Activated CD4-positive, alpha-beta memory T cell treated with anti-CD3 and anti-CD28 coated beads, Interleukin-2, amount 10 ng/mL, durations not matched to agents 7 days and 5 days (primary cell): ENCODE data around the gene CAPZB. TPM values are rescaled to one million over a fixed set of nuclear protein-coding genes. Genes with fewer than 3 reads are reported as not detected.

Experiments
- CTCF ChIA-PET: fragments of 350-600 bp; sonication (Branson Sonifier 250); formaldehyde crosslinking; loops from one replicate; lab custom pipeline; 2021; ENCODE audit warnings: antibody characterized with exemption, inconsistent platforms; lab: Charles Lee
- POLR2A ChIA-PET: fragments of 350-600 bp; sonication (Branson Sonifier 250); formaldehyde crosslinking; loops from one replicate; lab custom pipeline; 2021; ENCODE audit warnings: antibody characterized with exemption; lab: Charles Lee
- DNase-seq: peaks from one replicate; pipeline ENCODE4 v3.0.0-alpha.2; 2020
- H3K27ac Mint-ChIP-seq: one replicate; pipeline ENCODE4 v1.8.0; 2021; ENCODE audit warnings: mild to moderate bottlenecking, mixed read lengths
- H3K27me3 Mint-ChIP-seq: one replicate; pipeline ENCODE4 v1.8.0; 2021; ENCODE audit warnings: mixed read lengths
- H3K36me3 Mint-ChIP-seq: one replicate; pipeline ENCODE4 v1.8.0; 2021; ENCODE audit warnings: low read depth, mixed read lengths
- H3K4me1 Mint-ChIP-seq: one replicate; pipeline ENCODE4 v1.8.0; 2021; ENCODE audit warnings: mixed read lengths
- H3K4me3 Mint-ChIP-seq: one replicate; pipeline ENCODE4 v1.8.0; 2021; ENCODE audit warnings: mild to moderate bottlenecking, mixed read lengths
- H3K9me3 Mint-ChIP-seq: one replicate; pipeline ENCODE4 v1.8.0; 2021; ENCODE audit warnings: mixed read lengths
- total RNA-seq, 2 experiments: library from RNA; stranded (reverse); gene quantifications; one replicate each; pipeline ENCODE4 v1.2.3, GENCODE V29; 2021

Gene CAPZB
- total RNA-seq, 2 experiments from 2014 or later = 537 to 565 TPM

GRCh38 chr1:19324665-19324990 lies 160.7 kb downstream of the CAPZB start:
- CTCF ChIA-PET = no interaction called here
- H3K27me3 Mint-ChIP-seq = no peaks in the 10 kb centered on the region
- no peak overlapping the region for H3K4me3 Mint-ChIP-seq
- H3K9me3 Mint-ChIP-seq = no peaks in the 10 kb centered on the region
- no peaks in the 10 kb centered on the region for H3K36me3 Mint-ChIP-seq
- no peaks in the 10 kb centered on the region for H3K4me1 Mint-ChIP-seq
- H3K27ac Mint-ChIP-seq = no peak overlapping the region
- POLR2A ChIA-PET = no interaction called here
- DNase-seq = no peak

GRCh38 chr1:19323987-19324664 lies 161.2 kb downstream of the CAPZB start:
- Mint-ChIP-seq H3K27me3 (no peaks in the 10 kb centered on the region), H3K4me3 (no peak overlapping the region), H3K9me3 (no peaks in the 10 kb centered on the region), H3K27ac (no peak overlapping the region), H3K4me1 (no peaks in the 10 kb centered on the region), H3K36me3 (no peaks in the 10 kb centered on the region)
- ChIA-PET CTCF (no interaction called here), POLR2A (no interaction called here)
- DNase-seq = no peak

DNA sequence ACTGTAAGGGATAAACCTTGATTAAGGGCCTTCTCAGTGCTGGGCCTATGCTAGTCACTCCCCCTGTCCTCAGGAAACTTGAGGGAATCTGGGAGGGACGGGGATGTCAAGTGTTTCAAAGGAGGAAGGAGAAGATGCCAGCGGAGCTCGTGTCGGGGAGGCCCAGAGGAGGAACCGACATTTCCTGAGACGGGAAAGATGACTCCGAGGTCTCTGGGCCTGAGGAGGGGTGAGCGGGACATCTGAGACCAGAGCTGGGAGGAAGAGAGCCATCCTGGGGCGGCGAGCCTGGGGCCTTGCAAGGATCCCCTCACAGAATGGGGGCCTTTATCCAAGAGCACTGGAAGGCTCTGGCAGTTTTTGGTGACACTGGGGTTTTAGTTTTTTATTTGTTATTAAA lies 162.9 kb downstream of the CAPZB start:
- CTCF ChIA-PET = interaction anchor here (1.0 kb wide), 1 partner anchor 10 kb away, joined by 3 read pairs; the partner anchor contains the start of genes AKR7A2 and SLC66A1
- H3K27ac Mint-ChIP-seq = no peak overlapping the region
- H3K27me3 Mint-ChIP-seq = no peaks in the 10 kb centered on the region
- H3K36me3 Mint-ChIP-seq = no peaks in the 10 kb centered on the region
- H3K4me1 Mint-ChIP-seq = no peaks in the 10 kb centered on the region
- DNase-seq = no peak
- POLR2A ChIA-PET = no interaction called here
- no peak overlapping the region for H3K4me3 Mint-ChIP-seq
- no peaks in the 10 kb centered on the region for H3K9me3 Mint-ChIP-seq

GRCh38 chr1:19321071-19321470 lies 164.3 kb downstream of the CAPZB start:
- H3K4me3 Mint-ChIP-seq = no peak overlapping the region
- H3K27ac Mint-ChIP-seq = no peak overlapping the region
- peaks cover 1% of the 10 kb centered on the region for H3K4me1 Mint-ChIP-seq
- DNase-seq = no peak
- no peaks in the 10 kb centered on the region for H3K27me3 Mint-ChIP-seq
- ChIA-PET CTCF (no interaction called here), POLR2A (no interaction called here)
- H3K36me3 Mint-ChIP-seq = no peaks in the 10 kb centered on the region
- no peaks in the 10 kb centered on the region for H3K9me3 Mint-ChIP-seq

GRCh38 chr1:19319196-19319595 lies 166.1 kb downstream of the CAPZB start:
- H3K9me3 Mint-ChIP-seq = no peaks in the 10 kb centered on the region
- CTCF ChIA-PET = no interaction called here
- no peak overlapping the region for H3K27ac Mint-ChIP-seq
- DNase-seq = no peak
- peaks cover 16% of the 10 kb centered on the region for H3K4me1 Mint-ChIP-seq
- POLR2A ChIA-PET = no interaction called here
- no peak overlapping the region for H3K4me3 Mint-ChIP-seq
- H3K36me3 Mint-ChIP-seq = no peaks in the 10 kb centered on the region
- H3K27me3 Mint-ChIP-seq = no peaks in the 10 kb centered on the region

DNA sequence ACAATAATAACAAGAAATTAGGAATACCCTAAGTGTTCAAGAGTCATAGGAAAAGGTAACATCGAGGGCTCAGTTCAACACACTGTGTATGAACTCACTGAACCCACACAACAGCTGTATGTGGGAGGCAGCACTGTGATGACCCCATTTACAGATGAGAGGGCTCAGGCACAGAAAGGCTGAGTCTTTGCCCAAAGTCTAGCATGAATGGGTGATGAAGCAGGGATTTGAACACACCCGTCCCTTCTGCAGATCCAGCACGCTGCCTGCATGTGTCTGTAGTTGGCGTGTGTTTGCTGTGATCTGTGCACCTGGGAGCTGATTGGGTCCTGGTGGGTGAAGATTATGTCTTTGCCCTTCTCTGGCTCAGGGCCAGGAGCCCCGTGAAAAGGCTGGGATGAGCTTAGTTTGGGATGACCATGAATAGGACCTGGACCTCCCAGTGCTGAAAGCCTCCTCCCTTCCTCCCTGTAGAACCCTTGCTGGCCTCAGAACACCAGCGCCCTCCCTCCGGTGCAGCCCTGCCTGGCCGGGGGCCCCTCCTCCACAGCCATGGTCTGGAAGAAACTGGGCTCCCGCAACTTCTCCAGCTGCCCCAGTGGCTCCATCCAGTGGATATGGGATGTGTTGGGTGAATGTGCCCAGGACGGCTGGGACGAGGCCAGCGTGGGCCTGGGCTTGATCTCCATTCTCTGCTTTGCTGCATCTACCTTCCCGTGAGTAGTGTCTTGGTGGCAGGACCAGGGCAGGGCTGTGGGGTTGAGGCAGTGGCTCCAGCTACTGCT lies 168.0 kb downstream of the CAPZB start:
- POLR2A ChIA-PET = no interaction called here
- no peaks in the 10 kb centered on the region for H3K36me3 Mint-ChIP-seq
- no peak overlapping the region for H3K4me3 Mint-ChIP-seq
- CTCF ChIA-PET = interaction anchor here (2.0 kb wide), 1 partner anchor 334 kb away, joined by 5 read pairs; no protein-coding TSS in a partner anchor
- peaks cover 27% of the 10 kb centered on the region for H3K4me1 Mint-ChIP-seq
- no peak for DNase-seq
- H3K9me3 Mint-ChIP-seq = no peaks in the 10 kb centered on the region
- no peaks in the 10 kb centered on the region for H3K27me3 Mint-ChIP-seq
- H3K27ac Mint-ChIP-seq = no peak overlapping the region

DNA sequence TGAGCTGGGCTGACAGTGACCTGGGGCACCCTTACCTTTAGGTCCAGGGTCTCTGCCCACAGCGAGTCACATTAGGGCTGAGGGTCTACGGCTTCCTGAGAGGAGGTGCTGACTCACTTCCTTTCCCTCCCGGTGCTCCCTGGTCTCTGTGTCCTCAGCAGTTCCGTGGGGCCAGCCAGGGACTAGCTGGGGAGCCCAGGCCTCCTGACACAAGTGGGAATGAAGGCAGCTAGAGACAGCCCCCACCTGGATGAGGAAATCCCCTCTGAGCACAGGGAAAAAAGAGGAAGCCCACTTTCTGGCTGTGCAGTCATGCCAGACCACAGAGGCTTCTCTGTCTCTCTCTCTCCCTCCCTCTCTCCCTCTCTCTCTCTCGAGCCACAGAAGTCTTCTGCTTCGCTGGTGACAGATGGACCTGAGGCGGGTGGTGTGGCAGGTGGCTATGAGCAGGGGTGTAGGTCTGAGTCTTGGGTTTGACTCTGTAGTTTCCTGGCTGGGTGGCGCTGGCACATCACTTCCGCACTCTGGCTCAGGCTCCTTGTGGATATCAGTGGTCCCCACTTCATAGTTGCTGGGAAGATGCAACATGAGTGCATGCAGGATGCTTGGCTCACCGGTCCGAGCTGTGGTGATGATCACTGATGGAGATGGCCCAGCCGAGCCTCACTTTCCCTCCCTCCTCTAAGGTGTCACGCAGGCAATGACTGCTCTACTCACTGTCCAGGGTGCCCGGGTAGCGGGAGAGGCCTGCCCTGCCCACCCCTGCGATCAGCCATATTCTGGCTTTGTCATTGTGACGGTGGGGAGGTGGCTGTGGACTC lies 169.8 kb downstream of the CAPZB start:
- ChIA-PET POLR2A (interaction anchor here (1.0 kb wide), 1 partner anchor 281 kb away, joined by 3 read pairs; a partner anchor contains a TSS), CTCF (interaction anchor here (1.0 kb wide), 1 partner anchor 26 kb away, joined by 3 read pairs; no protein-coding TSS in a partner anchor)
- no peaks in the 10 kb centered on the region for H3K9me3 Mint-ChIP-seq
- H3K27ac Mint-ChIP-seq = no peak overlapping the region
- H3K4me1 Mint-ChIP-seq = peaks cover 36% of the 10 kb centered on the region
- no peaks in the 10 kb centered on the region for H3K36me3 Mint-ChIP-seq
- DNase-seq = no peak
- no peaks in the 10 kb centered on the region for H3K27me3 Mint-ChIP-seq
- H3K4me3 Mint-ChIP-seq = no peak overlapping the region

GRCh38 chr1:19313961-19314882 lies 171.1 kb downstream of the CAPZB start:
- Mint-ChIP-seq H3K27ac (no peak overlapping the region), H3K4me3 (no peak overlapping the region), H3K36me3 (no peaks in the 10 kb centered on the region), H3K9me3 (no peaks in the 10 kb centered on the region), H3K4me1 (peaks cover 42% of the 10 kb centered on the region), H3K27me3 (no peaks in the 10 kb centered on the region)
- no peak for DNase-seq
- POLR2A ChIA-PET = interaction anchor here (1.1 kb wide), 1 partner anchor 63 kb away, joined by 3 read pairs; no protein-coding TSS in a partner anchor
- CTCF ChIA-PET = interaction anchor here (1.0 kb wide), 1 partner anchor 28 kb away, joined by 3 read pairs; no protein-coding TSS in a partner anchor

GRCh38 chr1:19313636-19313959 lies 171.7 kb downstream of the CAPZB start:
- H3K4me3 Mint-ChIP-seq = peak overlapping the region; percentile 79
- no peaks in the 10 kb centered on the region for H3K36me3 Mint-ChIP-seq
- ChIA-PET CTCF (interaction anchor here (1.2 to 1.4 kb wide), 2 partner anchors 77 to 338 kb away, joined by 3 to 4 read pairs; no protein-coding TSS in a partner anchor), POLR2A (no interaction called here)
- DNase-seq = no peak
- H3K27me3 Mint-ChIP-seq = no peaks in the 10 kb centered on the region
- H3K27ac Mint-ChIP-seq = no peak overlapping the region
- H3K9me3 Mint-ChIP-seq = no peaks in the 10 kb centered on the region
- H3K4me1 Mint-ChIP-seq = peaks cover 46% of the 10 kb centered on the region

DNA sequence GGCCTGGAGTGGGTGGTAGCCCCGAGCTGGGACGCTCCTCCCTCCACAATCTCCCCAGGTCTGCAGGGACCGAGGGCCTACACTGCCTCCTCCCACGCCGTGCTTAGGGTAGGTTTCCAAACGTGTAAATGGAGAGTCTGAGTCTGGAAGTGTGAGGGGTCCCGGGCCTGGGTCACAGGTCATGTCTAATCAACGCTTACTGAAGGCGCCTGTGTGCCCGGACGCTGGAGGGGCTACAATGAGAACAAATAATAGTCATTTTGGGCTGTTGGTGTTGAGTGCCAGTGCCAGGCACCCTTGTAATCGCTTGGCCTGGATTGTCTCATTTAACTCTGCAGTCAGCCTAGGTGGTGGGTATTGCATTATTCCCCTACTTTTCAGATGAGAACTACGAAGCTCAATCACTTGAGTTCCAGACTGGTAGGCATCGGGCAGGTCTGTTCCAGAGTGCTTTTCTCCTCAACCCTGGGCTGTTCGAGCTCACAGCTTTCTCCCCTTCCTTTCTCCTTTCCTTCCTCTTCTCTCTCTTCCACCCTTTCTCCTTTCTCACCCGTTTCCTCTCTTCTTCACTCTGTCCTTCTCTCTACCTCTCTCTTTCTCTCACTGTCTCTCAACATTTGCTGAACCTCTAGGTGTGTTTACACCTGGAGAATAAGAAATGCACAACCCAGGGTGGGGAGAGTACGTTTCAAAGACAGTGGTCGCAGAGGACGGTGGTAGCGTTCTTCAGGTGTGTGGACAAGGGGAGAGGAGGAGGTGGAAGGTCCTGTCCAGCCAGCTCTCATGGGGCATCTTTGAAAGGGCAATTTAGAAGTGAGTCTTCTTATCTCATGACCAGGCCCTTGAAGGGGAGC lies 172.3 kb downstream of the CAPZB start:
- Mint-ChIP-seq H3K9me3 (no peaks in the 10 kb centered on the region), H3K27me3 (no peaks in the 10 kb centered on the region), H3K36me3 (no peaks in the 10 kb centered on the region), H3K4me3 (peak overlapping the region; percentile 79), H3K27ac (no peak overlapping the region), H3K4me1 (peaks cover 46% of the 10 kb centered on the region)
- POLR2A ChIA-PET = interaction anchor here (1.1 to 1.6 kb wide), 4 partner anchors 17 to 284 kb away, joined by 3 to 6 read pairs (median 3); partner anchors contain the start of gene MRTO4
- CTCF ChIA-PET = interaction anchor here (0.6 to 1.5 kb wide), 5 partner anchors 9 to 348 kb away, joined by 3 to 7 read pairs (median 3); no protein-coding TSS in a partner anchor
- DNase-seq = peak; percentile 31
